ENCODE measurements around the gene ALOX5AP. TPM values are rescaled to one million over a fixed set of nuclear protein-coding genes. Genes with fewer than 3 reads are reported as not detected.

ALOX5AP gene
- total RNA-seq, 2 experiments from 2014 or later, result 40.5 to 42.2 TPM

GRCh38 chr13:30735872-30736175 lies 481 bp downstream of the ALOX5AP start:
- no peak for TF ChIP-seq CTCF (IDR thresholded peaks at IDR 0.05)
- peak overlapping the region; percentile 96 for H3K27ac Mint-ChIP-seq
- CTCF ChIA-PET, result no interaction called here
- no peaks in the 10 kb centered on the region for H3K9me3 Mint-ChIP-seq
- peaks cover 5% of the 10 kb centered on the region for H3K36me3 Mint-ChIP-seq (ENCODE audit: low read depth)
- ATAC-seq (no peak), DNase-seq (no peak)
- peaks cover 3% of the 10 kb centered on the region for H3K27me3 Mint-ChIP-seq
- peaks cover 67% of the 10 kb centered on the region for H3K4me1 Mint-ChIP-seq (ENCODE audit: low read depth)
- intact Hi-C loops (cut with micrococcal nuclease), result loop anchor here (5.0 kb wide), 1 partner anchor 66 kb away; no protein-coding TSS in a partner anchor
- H3K4me3 Mint-ChIP-seq, result peak overlapping the region; percentile 78
- POLR2A ChIA-PET, result no interaction called here

- no peak for DNase-seq
- Mint-ChIP-seq H3K9me3 (no peaks in the 10 kb centered on the region), H3K4me1 (ENCODE audit: low read depth) (peaks cover 67% of the 10 kb centered on the region), H3K27ac (peak overlapping the region; percentile 92), H3K4me3 (peak overlapping the region; percentile 78), H3K27me3 (peaks cover 3% of the 10 kb centered on the region), H3K36me3 (ENCODE audit: low read depth) (peaks cover 5% of the 10 kb centered on the region)
- CTCF ChIA-PET, result interaction anchor here (1.6 kb wide), 1 partner anchor 16 kb away, joined by 4 read pairs; no protein-coding TSS in a partner anchor
- no peak for TF ChIP-seq CTCF (IDR thresholded peaks at IDR 0.05)
- POLR2A ChIA-PET, result interaction anchor here (0.8 to 1.7 kb wide), 4 partner anchors 10 to 120 kb away, joined by 3 to 9 read pairs (median 3); partner anchors contain the start of gene USPL1
- ATAC-seq, result no peak
- intact Hi-C loops (cut with micrococcal nuclease), result loop anchor here (5.0 kb wide), 1 partner anchor 66 kb away; no protein-coding TSS in a partner anchor
Measured at GRCh38 chr13:30736461-30737320, 1.3 kb downstream of the ALOX5AP start.

GRCh38 chr13:30737511-30738337 lies 2.4 kb downstream of the ALOX5AP start:
- Mint-ChIP-seq H3K27ac (peak overlapping the region; percentile 92), H3K4me3 (peak overlapping the region; percentile 78), H3K9me3 (no peaks in the 10 kb centered on the region), H3K36me3 (ENCODE audit: low read depth) (peaks cover 5% of the 10 kb centered on the region), H3K27me3 (peaks cover 1% of the 10 kb centered on the region), H3K4me1 (ENCODE audit: low read depth) (peaks cover 68% of the 10 kb centered on the region)
- DNase-seq (peak; percentile 65), ATAC-seq (peak; percentile 12)
- intact Hi-C loops (cut with micrococcal nuclease), result loop anchor here (5.0 kb wide), 1 partner anchor 65 kb away; no protein-coding TSS in a partner anchor
- ChIA-PET POLR2A (interaction anchor here (1.1 to 1.7 kb wide), 3 partner anchors 9 to 120 kb away, joined by 3 to 9 read pairs (median 3); partner anchors contain the start of gene USPL1), CTCF (interaction anchor here (1.1 to 1.6 kb wide), 2 partner anchors 15 to 18 kb away, joined by 3 to 4 read pairs; no protein-coding TSS in a partner anchor)
- no peak for TF ChIP-seq CTCF (IDR thresholded peaks at IDR 0.05)

GRCh38 chr13:30738526-30739236 lies 3.3 kb downstream of the ALOX5AP start:
- DNase-seq, result no peak

More at GRCh38 chr13:30738526-30739236, 3.3 kb downstream of the ALOX5AP start:
- Mint-ChIP-seq H3K27me3 (peaks cover 3% of the 10 kb centered on the region), H3K4me1 (ENCODE audit: low read depth) (peaks cover 72% of the 10 kb centered on the region), H3K9me3 (no peaks in the 10 kb centered on the region), H3K4me3 (peak overlapping the region; percentile 78), H3K36me3 (ENCODE audit: low read depth) (peaks cover 13% of the 10 kb centered on the region), H3K27ac (no peak overlapping the region)
- ATAC-seq, result no peak
- intact Hi-C loops (cut with micrococcal nuclease), result loop anchor here (5.0 kb wide), 1 partner anchor 64 kb away; no protein-coding TSS in a partner anchor
- CTCF ChIA-PET, result interaction anchor here (1.1 to 1.6 kb wide), 3 partner anchors 14 to 306 kb away, joined by 3 to 4 read pairs (median 3); no protein-coding TSS in a partner anchor
- no peak for TF ChIP-seq CTCF (IDR thresholded peaks at IDR 0.05)
- POLR2A ChIA-PET, result interaction anchor here (1.2 to 2.4 kb wide), 3 partner anchors 12 to 22 kb away, joined by 3 to 8 read pairs (median 3); no protein-coding TSS in a partner anchor

All from activated CD8-positive, alpha-beta T cell treated with anti-CD3 and anti-CD28 coated beads for 36 hours (primary cell).